ENCODE measurements around the gene FHOD3.

DNA sequence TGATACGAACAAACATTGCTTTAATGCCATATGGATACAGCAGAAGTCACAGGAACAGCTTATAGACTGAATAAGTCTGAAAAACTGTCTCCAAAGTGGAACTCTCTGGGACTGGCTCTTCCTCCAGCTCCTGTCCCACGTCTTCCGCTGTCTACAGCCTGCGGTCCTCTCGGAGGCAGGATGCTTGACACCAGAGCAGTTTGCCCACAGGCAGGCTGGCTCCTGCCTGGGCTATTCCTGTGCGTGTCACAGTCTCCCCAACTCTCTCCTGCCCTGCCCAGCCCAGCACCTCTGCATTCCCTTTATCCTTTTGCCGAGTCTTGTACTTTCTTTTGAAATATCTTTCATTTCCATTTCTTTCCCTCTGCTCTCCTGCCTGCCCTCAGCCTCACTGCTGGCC is 234.1 kb downstream of the FHOD3 start:
- no peak for TF ChIP-seq CTCF (conservative IDR thresholded peaks at IDR 0.05 in 1 of 2, IDR thresholded peaks at IDR 0.05 in 1 of 2; ENCODE audit: extremely low read depth in 1 of 2, insufficient read depth in 1 of 2, low read depth in 1 of 2, low read length in 2 of 2)
- no peak for TF ChIP-seq EZH2 (IDR thresholded peaks at IDR 0.05; ENCODE audit: borderline replicate concordance, low read length)

Data from mammary epithelial cell (primary cell).